ENCODE data around the gene TMEM225B.
A peak's percentile ranks its signal among the peaks of the same experiment; 100 is the strongest.
"Not testable (repeated sequence)": the region's sequence is repeated elsewhere in the genome, so short reads cannot be mapped to it uniquely, and the experiment has no call there.

Gene TMEM225B

DNA sequence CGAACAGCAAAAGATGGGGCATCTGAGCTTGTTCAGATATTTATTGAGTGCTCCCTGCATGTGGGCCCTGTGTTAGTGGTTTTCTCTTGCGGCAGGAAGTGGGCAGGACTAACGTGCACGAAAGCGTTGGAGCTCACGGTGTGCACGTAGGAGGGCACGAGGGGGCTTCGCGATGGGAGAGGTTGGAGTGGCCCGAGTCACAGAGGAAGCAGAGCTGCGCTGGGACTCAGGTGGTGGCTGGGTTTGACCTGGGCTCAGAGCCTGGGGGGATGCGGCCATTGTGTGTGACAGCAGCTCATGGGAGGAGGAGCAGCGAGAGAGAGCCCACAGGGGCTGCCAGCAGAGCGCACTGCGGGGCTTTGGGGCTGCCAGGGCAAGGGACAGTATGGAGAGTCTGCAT, 26.4 kb downstream of the TMEM225B start:
- peak; percentile 77 for DNase-seq

- DNase-seq = no peak
Observed at GRCh38 chr7:99625321-99625720, 27.3 kb downstream of the TMEM225B start.

- DNase-seq = no peak
Observed at GRCh38 chr7:99625961-99626360, 27.9 kb downstream of the TMEM225B start.

DNA sequence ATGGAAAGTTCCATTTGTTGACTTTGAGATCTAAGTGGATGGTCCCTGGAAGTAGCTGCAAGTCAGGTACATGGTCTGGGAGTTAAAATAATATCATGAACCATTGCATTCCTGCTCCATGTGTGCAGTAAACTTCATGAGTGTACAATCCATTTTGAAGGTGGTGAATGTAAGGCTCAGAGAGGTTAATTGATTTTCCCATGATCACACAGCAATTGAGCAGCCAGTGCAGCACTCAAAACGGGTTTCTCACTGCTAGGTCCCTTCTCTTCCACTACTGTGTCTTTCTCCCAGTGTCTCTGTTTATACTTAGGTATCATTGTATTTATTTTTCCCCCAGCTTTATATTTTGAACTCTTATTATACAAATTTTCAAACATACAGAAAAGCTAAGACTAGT, 28.6 kb downstream of the TMEM225B start:
- DNase-seq = no peak

GRCh38 chr7:99627513-99627912, 29.4 kb downstream of the TMEM225B start:
- DNase-seq = no peak

- no peak for DNase-seq
Observed at GRCh38 chr7:99628471-99629465, 30.7 kb downstream of the TMEM225B start.

DNA sequence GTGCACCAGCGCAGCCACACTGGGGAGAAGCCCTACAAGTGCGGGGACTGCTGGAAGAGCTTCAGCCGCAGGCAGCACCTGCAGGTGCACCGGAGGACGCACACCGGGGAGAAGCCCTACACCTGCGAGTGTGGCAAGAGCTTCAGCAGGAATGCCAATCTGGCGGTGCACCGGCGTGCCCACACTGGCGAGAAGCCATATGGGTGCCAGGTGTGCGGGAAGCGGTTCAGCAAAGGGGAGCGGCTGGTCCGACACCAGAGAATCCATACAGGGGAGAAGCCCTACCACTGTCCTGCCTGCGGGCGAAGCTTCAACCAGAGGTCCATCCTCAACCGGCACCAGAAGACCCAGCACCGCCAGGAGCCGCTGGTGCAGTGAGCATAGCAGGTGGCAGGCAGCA, 31.6 kb downstream of the TMEM225B start:
- no peak for DNase-seq

DNA sequence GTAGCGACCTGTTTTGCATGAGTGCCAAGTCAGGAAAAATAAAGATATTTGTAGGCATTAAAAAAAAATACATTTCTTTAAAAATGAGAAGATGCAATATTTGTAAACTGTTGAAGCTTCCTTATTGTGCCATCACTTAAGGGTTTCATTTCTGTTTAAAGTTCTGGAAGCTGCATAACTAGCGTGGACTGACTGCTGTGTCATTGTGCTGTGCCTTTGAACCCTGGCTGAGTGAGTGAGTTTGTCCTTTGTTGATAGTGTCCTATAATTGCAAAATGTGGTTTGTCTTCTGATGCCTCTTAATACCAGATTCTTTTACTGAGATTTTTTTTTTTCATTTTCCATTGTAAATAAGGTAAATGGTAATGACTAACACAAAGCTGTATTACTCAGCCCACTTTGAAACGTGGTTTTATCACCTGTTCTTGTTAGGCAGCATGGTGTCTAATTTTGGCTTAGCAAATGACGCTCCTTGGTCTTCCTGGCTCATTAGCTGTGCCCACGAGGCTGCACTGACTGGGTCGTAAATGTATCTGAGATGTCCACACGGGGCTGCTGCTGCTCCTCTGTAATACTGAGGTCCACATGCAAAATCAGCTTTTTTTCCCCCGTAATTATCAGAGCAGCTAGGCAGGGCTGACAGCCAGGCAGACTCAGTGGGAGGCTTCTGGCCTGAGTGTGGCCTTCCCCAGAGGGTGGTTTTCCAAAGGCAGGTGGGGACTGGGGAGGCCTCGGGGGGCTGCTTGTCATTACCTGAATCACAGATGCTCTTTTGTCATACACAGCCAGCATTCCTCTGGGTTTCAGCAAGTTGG, 33.4 kb downstream of the TMEM225B start:
- no peak for DNase-seq

- not testable (repeated sequence) for DNase-seq
Observed at GRCh38 chr7:99637414-99637813, 39.3 kb downstream of the TMEM225B start.

GRCh38 chr7:99638731-99639130, 40.7 kb downstream of the TMEM225B start:
- DNase-seq = no peak

GRCh38 chr7:99639267-99639666, 41.2 kb downstream of the TMEM225B start:
- DNase-seq = no peak

DNA sequence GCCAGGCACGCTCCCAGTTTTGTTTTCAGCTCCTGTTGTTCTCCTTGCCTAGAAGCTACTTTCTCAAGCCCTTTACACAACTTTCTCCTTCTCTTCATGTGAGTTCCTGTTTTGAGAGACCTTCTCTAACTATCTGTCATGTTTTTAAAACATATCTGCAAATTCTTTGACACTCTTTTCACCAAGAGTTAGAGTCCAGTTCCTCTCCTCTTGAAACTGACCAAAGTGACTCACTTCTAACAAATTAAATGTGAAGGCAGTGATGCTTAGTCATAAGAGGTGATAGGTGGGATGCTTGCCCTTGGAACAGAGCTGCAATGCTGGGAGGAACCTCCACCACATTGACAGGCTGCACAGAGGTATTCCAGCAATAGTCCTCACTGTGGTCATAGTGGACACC, 44.0 kb downstream of the TMEM225B start:
- no peak for DNase-seq

DNA sequence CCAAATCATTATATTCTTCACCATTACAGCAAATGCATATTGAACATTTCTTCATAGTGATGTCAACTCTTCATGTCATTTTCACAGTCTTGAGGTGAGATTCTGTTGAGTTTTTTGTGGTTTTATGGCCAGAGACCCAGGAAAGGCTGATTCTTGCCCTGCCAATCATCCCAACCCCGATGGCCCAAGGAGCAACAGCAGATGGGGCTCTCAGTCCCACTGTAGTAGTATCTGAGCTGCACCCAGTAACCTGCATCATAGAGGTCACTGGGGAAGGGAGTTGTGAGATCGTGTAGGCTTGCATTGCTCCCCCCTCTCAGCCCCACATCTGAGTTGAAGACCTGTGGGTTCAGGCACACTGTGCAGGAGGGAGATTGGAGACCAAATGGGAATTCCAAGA, 45.4 kb downstream of the TMEM225B start:
- no peak for DNase-seq

DNA sequence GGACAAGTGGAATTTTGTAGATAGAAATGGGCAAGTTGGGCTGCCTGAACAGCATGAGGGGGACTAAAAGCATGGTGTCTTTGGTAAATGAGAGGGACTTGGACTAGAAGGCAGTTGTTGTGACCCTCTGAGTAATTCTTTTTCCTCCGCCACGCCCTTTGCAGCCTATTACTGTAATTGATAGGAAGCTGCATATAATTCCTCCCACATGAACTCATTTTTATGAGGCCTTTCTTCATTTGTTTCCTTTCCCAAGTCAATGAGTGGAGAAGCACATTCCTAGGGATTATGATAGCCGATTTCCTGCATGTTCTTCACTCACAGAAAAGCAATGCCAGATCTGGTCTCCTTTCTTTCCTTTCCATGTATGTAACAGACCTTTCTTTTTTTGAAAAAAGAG, 46.4 kb downstream of the TMEM225B start:
- no peak for DNase-seq

DNA sequence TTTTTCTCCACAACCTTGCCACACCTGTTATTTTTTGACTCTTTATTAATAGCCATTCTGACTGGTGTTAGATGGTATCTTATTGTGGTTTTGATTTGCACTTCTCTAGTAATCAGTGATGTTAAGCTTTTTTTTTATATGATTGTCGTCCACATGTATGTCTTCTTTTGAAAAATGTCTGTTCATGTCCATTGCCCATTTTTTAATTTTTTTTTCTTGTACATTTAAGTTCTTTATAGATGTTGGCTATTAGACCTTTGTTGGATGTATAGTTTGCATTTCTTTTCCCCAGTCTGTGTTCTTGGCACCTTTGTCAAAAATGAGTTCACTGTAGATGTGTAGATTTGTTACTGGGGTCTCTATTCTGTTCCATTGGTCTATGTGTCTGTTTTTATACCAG, 47.5 kb downstream of the TMEM225B start:
- DNase-seq = no peak

DNA sequence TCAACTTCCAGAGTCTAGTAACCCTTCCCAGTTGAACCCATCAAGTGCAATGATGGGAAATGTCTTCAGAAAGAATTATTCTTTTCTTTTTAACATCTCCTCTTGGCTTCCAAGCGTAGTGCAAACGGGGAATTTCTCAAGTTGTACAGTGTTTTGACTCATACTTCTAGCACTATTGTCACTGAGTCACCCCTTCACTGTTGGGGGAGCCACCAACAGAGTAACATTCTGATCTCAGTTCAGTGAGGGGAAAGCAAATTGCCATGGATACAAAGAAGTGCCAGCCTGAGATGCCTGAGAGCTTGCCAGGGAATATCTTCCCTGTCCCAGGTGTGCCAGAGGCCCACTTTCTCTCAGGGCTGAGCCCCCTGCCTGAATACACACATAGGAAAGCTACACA, 50.8 kb downstream of the TMEM225B start:
- no peak for DNase-seq

GRCh38 chr7:99651290-99651689, 53.2 kb downstream of the TMEM225B start:
- DNase-seq = no peak

DNA sequence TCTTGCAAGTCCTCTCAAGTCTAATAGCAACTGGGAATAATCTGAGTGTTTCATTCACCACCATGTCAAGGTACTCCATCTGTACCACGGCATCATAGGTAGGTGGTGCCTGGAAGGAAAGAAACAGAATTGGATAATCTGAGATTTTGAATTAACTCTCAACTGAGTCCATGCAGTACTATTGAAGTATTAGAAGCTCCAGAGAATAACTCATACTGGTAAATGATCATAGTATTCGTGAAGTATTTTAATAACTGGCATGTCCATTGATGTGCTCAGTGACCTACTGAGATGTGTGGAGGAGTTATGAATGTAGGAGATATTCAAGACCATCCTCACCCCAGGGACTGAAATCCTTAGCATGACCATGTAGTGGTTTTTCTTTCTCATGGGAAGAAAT, 54.6 kb downstream of the TMEM225B start:
- no peak for DNase-seq

- DNase-seq = not testable (repeated sequence)
Observed at GRCh38 chr7:99653269-99653668, 55.2 kb downstream of the TMEM225B start.

DNA sequence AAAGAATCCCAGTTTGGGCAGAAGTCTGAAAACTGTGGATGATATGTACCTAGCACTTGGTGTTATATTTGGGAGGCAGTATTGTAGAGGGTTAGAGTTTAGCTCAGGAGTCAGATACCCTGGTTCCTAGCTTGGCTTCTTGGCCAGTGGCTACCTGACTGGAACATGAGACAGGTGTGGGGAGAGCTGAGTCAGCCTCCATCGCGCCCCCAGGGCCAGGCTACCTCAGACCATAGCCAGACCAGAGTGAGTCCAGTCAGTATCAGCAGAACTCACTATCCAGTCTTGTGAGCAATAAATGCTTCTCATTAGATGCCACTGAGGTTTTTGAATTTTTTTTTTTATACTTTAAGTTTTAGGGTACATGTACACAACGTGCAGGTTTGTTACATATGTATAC, 55.7 kb downstream of the TMEM225B start:
- DNase-seq = no peak

- not testable (repeated sequence) for DNase-seq
Observed at GRCh38 chr7:99654626-99655025, 56.6 kb downstream of the TMEM225B start.

- not testable (repeated sequence) for DNase-seq
Observed at GRCh38 chr7:99657879-99658278, 59.8 kb downstream of the TMEM225B start.

Data from activated gamma-delta T cell treated with Interleukin-2 at 50 U/mL for 16 hours (primary cell).